Subcutaneous abdominal adipose tissue (tissue), 5 donors: ENCODE measurements around the gene ERC1.

Experiments
- H3K27ac ChIP-seq: one replicate; pipeline ENCODE4 v1.7.0; 2013; ENCODE audit warnings: low read depth, mild to moderate bottlenecking, inconsistent platforms, low read length, moderate library complexity
- H3K27me3 ChIP-seq, 5 donors: one replicate each; pipeline ENCODE4 v1.7.0; 2013; ENCODE audit warnings: low read length in 5 of 5, inconsistent platforms in 1 of 5; ENCODE audit not compliant: control insufficient read depth in 5 of 5, insufficient read depth in 4 of 5
- H3K36me3 ChIP-seq, 5 donors: one replicate each; pipeline ENCODE4 v1.7.0; 2013; ENCODE audit warnings: low read length in 5 of 5; ENCODE audit not compliant: control insufficient read depth in 5 of 5, insufficient read depth in 5 of 5
- H3K4me1 ChIP-seq, 5 donors: one replicate each; pipeline ENCODE4 v1.7.0; 2013; ENCODE audit warnings: low read length in 5 of 5, mild to moderate bottlenecking in 3 of 5, moderate library complexity in 1 of 5; ENCODE audit not compliant: control insufficient read depth in 5 of 5, insufficient read depth in 5 of 5
- H3K4me3 ChIP-seq, 5 donors: one replicate each; pipeline ENCODE4 v1.7.0; 2013; ENCODE audit warnings: low read length in 5 of 5, low read depth in 1 of 5
- H3K9ac ChIP-seq, 5 donors: one replicate each; pipeline ENCODE4 v1.7.0; 2013; ENCODE audit warnings: low read length in 5 of 5, mild to moderate bottlenecking in 4 of 5, moderate library complexity in 3 of 5
- H3K9me3 ChIP-seq, 5 donors: one replicate each; pipeline ENCODE4 v1.7.0; 2013; ENCODE audit warnings: low read length in 5 of 5; ENCODE audit not compliant: control insufficient read depth in 5 of 5
- donor health status: healthy.
- donor health status: healthy.
- donor health status: healthy.
- donor health status: healthy.
- donor health status: healthy.

The ERC1 gene

GRCh38 chr12:1439201-1439600 is 448.2 kb downstream of the ERC1 start:
- no peak overlapping the region for H3K27ac ChIP-seq

GRCh38 chr12:1439687-1440086 is 448.7 kb downstream of the ERC1 start:
- Histone ChIP-seq H3K27ac (no peak overlapping the region), H3K4me3 (no peak overlapping the region), H3K4me1 (peaks cover 0 to 3% (median 0%) of the 10 kb centered on the region in 5 donors), H3K27me3 (no peaks in the 10 kb centered on the region), H3K9ac (no peak overlapping the region), H3K9me3 (no peaks in the 10 kb centered on the region), H3K36me3 (peaks cover 0 to 3% (median 0%) of the 10 kb centered on the region in 5 donors)

More at GRCh38 chr12:1439201-1439600, 448.2 kb downstream of the ERC1 start:
- Histone ChIP-seq H3K36me3 (no peaks in the 10 kb centered on the region), H3K9me3 (no peaks in the 10 kb centered on the region), H3K4me1 (peaks cover 0 to 3% (median 0%) of the 10 kb centered on the region in 5 donors), H3K27me3 (no peaks in the 10 kb centered on the region), H3K4me3 (no peak overlapping the region), H3K9ac (no peak overlapping the region)

GRCh38 chr12:1443421-1444141 is 452.6 kb downstream of the ERC1 start:
- H3K27me3 ChIP-seq: no peaks in the 10 kb centered on the region
- no peak overlapping the region for H3K27ac ChIP-seq
- no peaks in the 10 kb centered on the region for H3K4me1 ChIP-seq
- peak overlapping the region in 2 of 5 donors; percentile 7 to 8 for H3K4me3 ChIP-seq
- no peaks in the 10 kb centered on the region for H3K9me3 ChIP-seq
- H3K9ac ChIP-seq: no peak overlapping the region
- peaks cover 3 to 21% (median 11%) of the 10 kb centered on the region in 5 donors for H3K36me3 ChIP-seq

- peaks cover 3 to 24% (median 11%) of the 10 kb centered on the region in 5 donors for H3K36me3 ChIP-seq
- peak overlapping the region in 2 of 5 donors; percentile 7 to 8 for H3K4me3 ChIP-seq
- H3K27ac ChIP-seq: no peak overlapping the region
- H3K9me3 ChIP-seq: no peaks in the 10 kb centered on the region
- H3K4me1 ChIP-seq: no peaks in the 10 kb centered on the region
- no peaks in the 10 kb centered on the region for H3K27me3 ChIP-seq
- H3K9ac ChIP-seq: no peak overlapping the region
Measured at GRCh38 chr12:1444142-1444516, 453.1 kb downstream of the ERC1 start.

- H3K9ac ChIP-seq: no peak overlapping the region
- H3K4me3 ChIP-seq: no peak overlapping the region
- no peaks in the 10 kb centered on the region for H3K27me3 ChIP-seq
- no peaks in the 10 kb centered on the region for H3K4me1 ChIP-seq
- no peaks in the 10 kb centered on the region for H3K9me3 ChIP-seq
- H3K27ac ChIP-seq: no peak overlapping the region
- peaks cover 7 to 24% (median 11%) of the 10 kb centered on the region in 5 donors for H3K36me3 ChIP-seq
Measured at GRCh38 chr12:1445807-1446206, 454.8 kb downstream of the ERC1 start.

GRCh38 chr12:1448336-1448735 is 457.3 kb downstream of the ERC1 start:
- no peak overlapping the region for H3K9ac ChIP-seq
- H3K36me3 ChIP-seq: peaks cover 7 to 24% (median 11%) of the 10 kb centered on the region in 5 donors
- H3K4me3 ChIP-seq: no peak overlapping the region
- no peaks in the 10 kb centered on the region for H3K27me3 ChIP-seq
- H3K9me3 ChIP-seq: no peaks in the 10 kb centered on the region
- H3K4me1 ChIP-seq: no peaks in the 10 kb centered on the region
- no peak overlapping the region for H3K27ac ChIP-seq

- Histone ChIP-seq H3K9ac (no peak overlapping the region), H3K36me3 (peaks cover 0 to 12% (median 6%) of the 10 kb centered on the region in 5 donors), H3K27ac (no peak overlapping the region), H3K9me3 (no peaks in the 10 kb centered on the region), H3K4me3 (no peak overlapping the region), H3K4me1 (no peaks in the 10 kb centered on the region), H3K27me3 (no peaks in the 10 kb centered on the region)
Measured at GRCh38 chr12:1453810-1454209, 462.8 kb downstream of the ERC1 start.

GRCh38 chr12:1456885-1457284 is 465.9 kb downstream of the ERC1 start:
- Histone ChIP-seq H3K9me3 (no peaks in the 10 kb centered on the region), H3K27me3 (no peaks in the 10 kb centered on the region), H3K27ac (no peak overlapping the region), H3K4me1 (no peaks in the 10 kb centered on the region), H3K9ac (no peak overlapping the region), H3K4me3 (no peak overlapping the region), H3K36me3 (peaks cover 0 to 6% (median 6%) of the 10 kb centered on the region in 5 donors)

GRCh38 chr12:1457901-1458300 is 466.9 kb downstream of the ERC1 start:
- Histone ChIP-seq H3K27me3 (no peaks in the 10 kb centered on the region), H3K9ac (no peak overlapping the region), H3K4me1 (peaks cover 0 to under 1% (median 0%) of the 10 kb centered on the region in 5 donors), H3K36me3 (peaks cover 0 to 6% (median 6%) of the 10 kb centered on the region in 5 donors), H3K27ac (no peak overlapping the region), H3K4me3 (no peak overlapping the region), H3K9me3 (no peaks in the 10 kb centered on the region)

GRCh38 chr12:1459339-1459738 is 468.3 kb downstream of the ERC1 start:
- H3K4me1 ChIP-seq: peaks cover 0 to 10% (median 6%) of the 10 kb centered on the region in 5 donors
- H3K27ac ChIP-seq: no peak overlapping the region
- H3K4me3 ChIP-seq: no peak overlapping the region
- H3K9ac ChIP-seq: no peak overlapping the region
- no peaks in the 10 kb centered on the region for H3K9me3 ChIP-seq
- H3K36me3 ChIP-seq: peaks cover 0 to 6% (median 6%) of the 10 kb centered on the region in 5 donors
- H3K27me3 ChIP-seq: no peaks in the 10 kb centered on the region
